HG03060 (cell line): ENCODE results near the gene SH3TC2.
A peak's percentile ranks its signal among the peaks of the same experiment; 100 is the strongest.

ENCODE experiments used
- ATAC-seq: cut with Tn5 transposase; IDR thresholded peaks from one replicate; pipeline ENCODE4 v1.9.1; 2021; ENCODE audit warnings: low read depth, moderate number of reproducible peaks; ENCODE audit not compliant: unreplicated experiment

Gene SH3TC2

GRCh38 chr5:149035372-149035790 lies 27.5 kb downstream of the SH3TC2 start:
- peak; percentile 59 for ATAC-seq

- no peak for ATAC-seq
Observed at GRCh38 chr5:149030838-149031397, 31.9 kb downstream of the SH3TC2 start.

- no peak for ATAC-seq
Observed at GRCh38 chr5:149030392-149030791, 32.5 kb downstream of the SH3TC2 start.

- ATAC-seq = no peak
Observed at GRCh38 chr5:149028984-149029383, 33.9 kb downstream of the SH3TC2 start.

GRCh38 chr5:149028161-149028560 lies 34.7 kb downstream of the SH3TC2 start:
- ATAC-seq = no peak

GRCh38 chr5:149027636-149028035 lies 35.2 kb downstream of the SH3TC2 start:
- ATAC-seq = no peak

- no peak for ATAC-seq
Observed at GRCh38 chr5:149024943-149025342, 37.9 kb downstream of the SH3TC2 start.

GRCh38 chr5:149024477-149024876 lies 38.4 kb downstream of the SH3TC2 start:
- no peak for ATAC-seq

- ATAC-seq = no peak
Observed at GRCh38 chr5:149022200-149022599, 40.7 kb downstream of the SH3TC2 start.

GRCh38 chr5:149019679-149020078 lies 43.2 kb downstream of the SH3TC2 start:
- ATAC-seq = no peak

GRCh38 chr5:149018909-149019443 lies 43.9 kb downstream of the SH3TC2 start:
- ATAC-seq = no peak

- no peak for ATAC-seq
Observed at GRCh38 chr5:149017636-149018035, 45.2 kb downstream of the SH3TC2 start.

- no peak for ATAC-seq
Observed at GRCh38 chr5:149015561-149015960, 47.3 kb downstream of the SH3TC2 start.

- ATAC-seq = no peak
Observed at GRCh38 chr5:149015126-149015525, 47.7 kb downstream of the SH3TC2 start.

GRCh38 chr5:149014571-149015031 lies 48.3 kb downstream of the SH3TC2 start:
- no peak for ATAC-seq

- no peak for ATAC-seq
Observed at GRCh38 chr5:149013796-149014195, 49.1 kb downstream of the SH3TC2 start.

- no peak for ATAC-seq
Observed at GRCh38 chr5:149012350-149012749, 50.5 kb downstream of the SH3TC2 start.

GRCh38 chr5:149011728-149012127 lies 51.1 kb downstream of the SH3TC2 start:
- no peak for ATAC-seq

GRCh38 chr5:149011084-149011483 lies 51.8 kb downstream of the SH3TC2 start:
- ATAC-seq = no peak

GRCh38 chr5:149007174-149007573 lies 55.7 kb downstream of the SH3TC2 start:
- no peak for ATAC-seq

- no peak for ATAC-seq
Observed at GRCh38 chr5:149006426-149006825, 56.4 kb downstream of the SH3TC2 start.

GRCh38 chr5:149005077-149005892 lies 57.6 kb downstream of the SH3TC2 start:
- ATAC-seq = no peak
